Endothelial cell of umbilical vein (primary cell): Measurements from ENCODE around the gene SCRN1. TPM values are rescaled to one million over a fixed set of nuclear protein-coding genes. Genes with fewer than 3 reads are reported as not detected.

Experiments
- BruUV-seq: library from RNA; stranded (reverse); fragments of 400-500 nt; replicated peaks from 2 replicates; lab custom pipeline; 2021; lab: Mats Ljungman, UMichigan
- CTCF ChIA-PET: fragments of 300-600, 350-600 bp; sonication (Branson Sonifier 250); formaldehyde crosslinking; loops from one replicate; lab custom pipeline; 2021; ENCODE audit warnings: antibody characterized with exemption, inconsistent platforms; lab: Charles Lee
- POLR2A ChIA-PET: fragments of 300-600, 350-600 bp; sonication (Branson Sonifier 250); formaldehyde crosslinking; loops from one replicate; lab custom pipeline; 2021; ENCODE audit warnings: antibody characterized with exemption, inconsistent platforms; lab: Charles Lee
- DNase-seq: peaks from one replicate; pipeline ENCODE4 v3.0.0-alpha.2; 2011; ENCODE audit warnings: low read depth, low spot score
- FAIRE-seq: peaks from 2 replicates; lab custom pipeline; 2011; peaks lifted over from hg19 to GRCh38; lab: Jason Lieb, UNC
- H2AFZ ChIP-seq: 2 replicates; pipeline ENCODE4 v1.6.0; 2012; ENCODE audit warnings: low read depth, low read length, control low read depth, inconsistent platforms
- H3K27ac ChIP-seq: 2 replicates; pipeline ENCODE4 v1.5.1; 2011; ENCODE audit warnings: low read depth, mild to moderate bottlenecking, control low read depth, low read length, moderate library complexity; ENCODE audit not compliant: insufficient read depth
- H3K27me3 ChIP-seq, 2 experiments: 2 replicates each; pipeline versions ENCODE4 v1.6.0 to v1.6.1; 2011; ENCODE audit warnings: low read length in 2 of 2, mixed read lengths in 1 of 2; ENCODE audit not compliant: control insufficient read depth in 2 of 2, insufficient read depth in 2 of 2
- H3K36me3 ChIP-seq, 2 experiments: 2 replicates in 1 of 2; 3 replicates in 1 of 2; pipeline ENCODE4 v1.5.1; 2011; ENCODE audit warnings: low read length in 2 of 2, mild to moderate bottlenecking in 1 of 2, moderate library complexity in 1 of 2; ENCODE audit not compliant: control insufficient read depth in 2 of 2, insufficient read depth in 2 of 2; ENCODE audit errors: extremely low read depth in 1 of 2
- H3K4me1 ChIP-seq: 3 replicates; pipeline ENCODE4 v1.5.1; 2011; ENCODE audit warnings: mild to moderate bottlenecking, low read length; ENCODE audit not compliant: control insufficient read depth, insufficient read depth; ENCODE audit errors: extremely low read depth
- H3K4me2 ChIP-seq: 2 replicates; pipeline ENCODE4 v1.6.1; 2011; ENCODE audit warnings: low read length, control low read depth, mixed read lengths; ENCODE audit not compliant: insufficient read depth
- H3K4me3 ChIP-seq, 3 experiments: fragments of 200-600 bp in 1 of 3; sonication (generic), shearing (Covaris generic) in 1 of 3; replicated peaks in 1 of 3; 2 replicates each; pipeline ENCODE4 v1.5.1; 2011 to 2016; ENCODE audit warnings: control low read depth in 3 of 3, low read length in 3 of 3, mild to moderate bottlenecking in 2 of 3, inconsistent platforms in 1 of 3, low read depth in 1 of 3, moderate library complexity in 1 of 3; ENCODE audit not compliant: insufficient read depth in 1 of 3
- H3K79me2 ChIP-seq: 2 replicates; pipeline ENCODE4 v1.6.0; 2012; ENCODE audit warnings: low read length, inconsistent platforms; ENCODE audit not compliant: control insufficient read depth, insufficient read depth
- H3K9ac ChIP-seq: replicated peaks from 2 replicates; pipeline ENCODE3; 2011; ENCODE audit warnings: low read length, control low read depth; ENCODE audit not compliant: insufficient read depth; ENCODE audit errors: extremely low read depth
- H3K9me1 ChIP-seq: replicated peaks from 3 replicates; pipeline ENCODE4 v1.6.0; 2011; ENCODE audit warnings: mild to moderate bottlenecking, low read length; ENCODE audit not compliant: control insufficient read depth, insufficient read depth; ENCODE audit errors: extremely low read depth
- H3K9me3 ChIP-seq: replicated peaks from 2 replicates; pipeline ENCODE4 v1.5.1; 2012; ENCODE audit warnings: low read length, inconsistent platforms; ENCODE audit not compliant: control insufficient read depth, insufficient read depth
- H4K20me1 ChIP-seq: replicated peaks from 2 replicates; pipeline ENCODE3; 2011; ENCODE audit warnings: mild to moderate bottlenecking, low read length; ENCODE audit not compliant: control insufficient read depth, insufficient read depth; ENCODE audit errors: extremely low read depth
- CTCF ChIP-seq, 2 donors: IDR thresholded peaks; 1 replicate in 1 of 2; 2 replicates in 1 of 2; pipeline ENCODE4 v1.5.1; 2011; ENCODE audit warnings: low read length in 2 of 2, mild to moderate bottlenecking in 2 of 2, moderate library complexity in 2 of 2, control low read depth in 1 of 2, inconsistent platforms in 1 of 2, low read depth in 1 of 2; ENCODE audit not compliant: insufficient read depth in 1 of 2; ENCODE audit errors: extremely low read depth in 1 of 2
- EZH2 ChIP-seq: IDR thresholded peaks from 2 replicates; pipeline ENCODE4 v1.6.1; 2012; ENCODE audit warnings: borderline replicate concordance, low read depth, mild to moderate bottlenecking, moderate library complexity, low read length, inconsistent platforms; ENCODE audit not compliant: severe bottlenecking
- FOS ChIP-seq: IDR thresholded peaks from 2 replicates; pipeline ENCODE4 v1.6.1; 2011; ENCODE audit warnings: mild to moderate bottlenecking, low read length, moderate library complexity, borderline replicate concordance; ENCODE audit not compliant: insufficient read depth
- GATA2 ChIP-seq: IDR thresholded peaks from 2 replicates; pipeline ENCODE4 v1.7.0; 2011; ENCODE audit warnings: low read depth, mild to moderate bottlenecking, moderate library complexity, mixed read lengths, low read length; ENCODE audit not compliant: insufficient read length, insufficient read depth
- JUN ChIP-seq: IDR thresholded peaks from 2 replicates; pipeline ENCODE4 v1.6.1; 2011; ENCODE audit warnings: borderline replicate concordance, low read depth; ENCODE audit not compliant: insufficient read length, insufficient read depth
- MYC ChIP-seq: IDR thresholded peaks from one replicate; pipeline ENCODE4 v1.6.1; 2011; ENCODE audit warnings: mild to moderate bottlenecking, low read depth, low read length
- POLR2A ChIP-seq: IDR thresholded peaks from 2 replicates; pipeline ENCODE4 v1.6.1; 2012; ENCODE audit warnings: low read depth, mild to moderate bottlenecking, control low read depth, low read length
- POLR2AphosphoS5 ChIP-seq: IDR thresholded peaks from 2 replicates; pipeline ENCODE4 v1.6.1; 2012; ENCODE audit warnings: low read depth, mild to moderate bottlenecking, control low read depth, low read length, moderate library complexity; ENCODE audit not compliant: insufficient read depth
- dilution Hi-C: fragments of 300-500 bp; cut with MboI; formaldehyde crosslinking; loops from one replicate; pipeline ENCODE4 v1.15.0; 2019; ENCODE audit warnings: low sequenced_read_pairs; ENCODE audit not compliant: extremely low pct_ligation_motif_present
- intact Hi-C: fragments of 100-400 bp; cut with micrococcal nuclease; formaldehyde crosslinking; loops from one replicate; pipeline ENCODE4 v1.10.0; 2022
- polyA plus RNA-seq, 4 experiments: library from polyadenylated mRNA; depleted of rRNA in 3 of 4; stranded (reverse) in 3 of 4; unstranded in 1 of 4; fragments of >200 nt; gene quantifications; 2 replicates each; pipeline versions ENCODE4 v1.2.1 to v1.2.3, GENCODE V29; 2011 to 2012; ENCODE audit warnings: missing spikeins in 1 of 4
- total RNA-seq: library from RNA; stranded (reverse); gene quantifications from 2 replicates; pipeline ENCODE4 v1.2.3, GENCODE V29; 2021
- TF ChIP-seq, protein P1 (sequence below): IDR thresholded peaks from 2 replicates; pipeline ENCODE4 v1.6.1; 2011; ENCODE audit not compliant: insufficient read depth, insufficient read length

SCRN1 gene
- total and polyA plus RNA-seq, 2 donors (not counting 3 experiments of a cell fraction or from before 2014, with no cell fraction given) = 57.0 to 127 TPM

GRCh38 chr7:29951206-29951605 is 38.4 kb downstream of the SCRN1 start:
- POLR2A ChIA-PET = no interaction called here
- Histone ChIP-seq H3K79me2 (no peaks in the 10 kb centered on the region), H3K4me2 (no peak overlapping the region), H3K9ac (no peak overlapping the region), H2AFZ (no peak overlapping the region), H3K27me3 (no peaks in the 10 kb centered on the region), H3K4me1 (no peaks in the 10 kb centered on the region), H3K4me3 (no peak overlapping the region), H3K9me3 (no peaks in the 10 kb centered on the region), H4K20me1 (no peaks in the 10 kb centered on the region), H3K27ac (no peak overlapping the region), H3K36me3 (peaks cover 16 to 23% of the 10 kb centered on the region in 2 experiments), H3K9me1 (no peaks in the 10 kb centered on the region)
- CTCF ChIA-PET = interaction anchor here (0.6 to 1.5 kb wide), 3 partner anchors 30 to 123 kb away, joined by 3 to 4 read pairs (median 3); no protein-coding TSS in a partner anchor
- intact Hi-C loops = no loop called here
- dilution Hi-C loops = no loop called here
- FAIRE-seq = no peak
- TF ChIP-seq POLR2AphosphoS5 = no peak
- no peak for TF ChIP-seq MYC
- DNase-seq = no peak
- no TSS peak for BruUV-seq

DNA sequence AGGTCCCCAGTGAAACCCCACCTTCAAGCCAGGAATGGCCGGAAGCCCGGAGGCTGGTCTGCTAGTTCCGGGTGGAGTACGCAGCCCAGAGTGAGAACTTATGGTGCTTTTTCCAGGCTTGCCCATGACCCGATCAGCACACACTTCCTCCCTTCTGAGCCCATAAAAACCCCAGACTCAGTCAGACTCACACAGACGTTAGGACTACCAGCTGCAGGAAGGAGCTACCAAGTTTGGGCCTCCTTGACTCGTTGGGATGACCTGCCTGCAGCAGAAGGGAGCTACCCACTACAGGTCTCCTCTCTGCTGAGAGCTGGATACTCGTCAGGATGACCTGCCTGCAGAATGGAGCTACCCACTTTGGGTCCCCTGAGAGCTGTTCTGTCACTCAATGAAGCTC is 39.1 kb downstream of the SCRN1 start:
- Histone ChIP-seq H3K36me3 (peaks cover 18 to 23% of the 10 kb centered on the region in 2 experiments), H3K9me3 (no peaks in the 10 kb centered on the region), H3K4me1 (no peaks in the 10 kb centered on the region), H3K27ac (no peak overlapping the region), H2AFZ (no peak overlapping the region), H3K4me3 (no peak overlapping the region), H3K79me2 (no peaks in the 10 kb centered on the region), H3K4me2 (no peak overlapping the region), H4K20me1 (no peaks in the 10 kb centered on the region), H3K27me3 (no peaks in the 10 kb centered on the region), H3K9ac (no peak overlapping the region), H3K9me1 (no peaks in the 10 kb centered on the region)
- no peak for DNase-seq
- no peak for TF ChIP-seq CTCF (IDR thresholded peaks at IDR 0.05; ENCODE audit: extremely low read depth in 1 of 2, insufficient read depth in 1 of 2, low read depth in 1 of 2, low read length in 2 of 2)
- no peak for TF ChIP-seq JUN
- no peak for TF ChIP-seq EZH2
- TF ChIP-seq POLR2AphosphoS5 = no peak
- TF ChIP-seq, protein P1, sequence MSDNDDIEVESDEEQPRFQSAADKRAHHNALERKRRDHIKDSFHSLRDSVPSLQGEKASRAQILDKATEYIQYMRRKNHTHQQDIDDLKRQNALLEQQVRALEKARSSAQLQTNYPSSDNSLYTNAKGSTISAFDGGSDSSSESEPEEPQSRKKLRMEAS = no peak
- TF ChIP-seq POLR2A = no peak
- no peak for TF ChIP-seq MYC
- TF ChIP-seq FOS = no peak
- TF ChIP-seq GATA2 = no peak
- ChIA-PET CTCF (interaction anchor here (1.2 to 1.5 kb wide), 2 partner anchors 29 to 124 kb away, joined by 3 to 4 read pairs; no protein-coding TSS in a partner anchor), POLR2A (no interaction called here)
- intact Hi-C loops = no loop called here
- dilution Hi-C loops = no loop called here
- no TSS peak for BruUV-seq
- no peak for FAIRE-seq
